ENCODE data around the gene DCST2. TPM values are rescaled to one million over a fixed set of nuclear protein-coding genes. Genes with fewer than 3 reads are reported as not detected.

Gene DCST2
- total and polyA plus RNA-seq, 4 donors: 0.31 to 1.7 (median 1.2) TPM

DNA sequence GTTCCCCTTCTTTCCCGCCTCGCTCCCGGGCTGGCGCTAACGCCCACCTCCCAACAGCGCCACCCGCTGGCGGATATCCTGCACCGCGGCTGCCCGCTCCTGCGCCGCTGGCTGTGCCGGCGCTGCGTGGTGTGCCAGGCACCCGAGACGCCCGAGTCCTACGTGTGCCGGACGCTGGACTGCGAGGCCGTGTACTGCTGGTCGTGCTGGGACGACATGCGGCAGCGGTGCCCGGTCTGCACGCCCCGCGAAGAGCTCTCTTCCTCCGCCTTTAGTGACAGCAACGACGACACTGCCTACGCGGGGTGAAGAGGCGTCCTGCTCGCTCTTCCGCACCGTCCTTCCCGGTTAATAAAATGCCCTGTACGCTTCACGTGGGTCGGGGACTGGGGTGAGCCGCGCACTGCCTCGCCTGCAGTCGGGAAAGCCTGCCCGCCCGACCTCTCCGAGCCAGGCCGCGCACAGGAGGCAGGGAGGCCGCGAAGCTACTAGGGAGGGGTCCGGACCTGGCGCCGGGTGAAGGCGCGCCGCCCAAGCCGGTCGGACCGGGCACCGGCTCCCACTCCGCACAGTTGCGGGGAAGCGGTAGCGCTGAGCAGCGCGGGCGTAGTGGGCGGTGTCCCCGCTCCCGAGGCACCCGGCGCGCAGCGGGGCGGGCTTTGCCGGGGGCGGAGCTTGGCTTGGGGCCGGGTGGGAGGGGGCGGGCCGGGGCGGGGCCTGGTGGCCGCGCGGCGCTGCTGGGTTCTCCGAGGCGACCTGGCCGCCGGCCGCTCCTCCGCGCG lies 17.2 kb upstream of the DCST2 start, which contains the start of gene ADAM15:
ADAM15 (plus strand) TSS at position 757 of the 782 bp plus-strand sequence. CDS start 71 bp downstream, outside the sequence.
- TF ChIP-seq CTCF (IDR thresholded peaks at IDR 0.05; ENCODE audit: control extremely low read depth, extremely low read depth): peak; percentile 81
- DNase-seq (peak; percentile 78 to 89 (median 81)), ATAC-seq (ENCODE audit: insufficient read depth, low FRiP score) (peak; percentile 83)
- Histone ChIP-seq H3K9ac (ENCODE audit: insufficient read depth in 1 of 2, low read length in 2 of 2) (peak within 1 kb of the TSS; percentile 11 to 47), H3K4me1 (ENCODE audit: control insufficient read depth in 5 of 5, insufficient read depth in 5 of 5, low read length in 5 of 5) (peaks cover 0 to 33% (median 12%) of the 10 kb centered on the region in 5 donors), H3K27me3 (ENCODE audit: control insufficient read depth in 3 of 3, insufficient read depth in 3 of 3, low read length in 2 of 3) (no peaks in the 10 kb centered on the region), H3K27ac (ENCODE audit: low read depth in 1 of 2, low read length in 1 of 2) (peak within 1 kb of the TSS; percentile 92 to 97), H3K4me3 (peak within 1 kb of the TSS; percentile 84), H3K36me3 (ENCODE audit: control insufficient read depth in 4 of 4, insufficient read depth in 4 of 4, low read length in 4 of 4) (peaks cover 0 to 13% (median 2%) of the 10 kb centered on the region in 4 donors), H3K9me3 (ENCODE audit: control insufficient read depth in 4 of 4, insufficient read depth in 3 of 4, low read length in 3 of 4) (no peaks in the 10 kb centered on the region)
- 0 to 1% methylated on average over 59 to 99 of the region's 99 CpGs for WGBS, 2 donors

DNA sequence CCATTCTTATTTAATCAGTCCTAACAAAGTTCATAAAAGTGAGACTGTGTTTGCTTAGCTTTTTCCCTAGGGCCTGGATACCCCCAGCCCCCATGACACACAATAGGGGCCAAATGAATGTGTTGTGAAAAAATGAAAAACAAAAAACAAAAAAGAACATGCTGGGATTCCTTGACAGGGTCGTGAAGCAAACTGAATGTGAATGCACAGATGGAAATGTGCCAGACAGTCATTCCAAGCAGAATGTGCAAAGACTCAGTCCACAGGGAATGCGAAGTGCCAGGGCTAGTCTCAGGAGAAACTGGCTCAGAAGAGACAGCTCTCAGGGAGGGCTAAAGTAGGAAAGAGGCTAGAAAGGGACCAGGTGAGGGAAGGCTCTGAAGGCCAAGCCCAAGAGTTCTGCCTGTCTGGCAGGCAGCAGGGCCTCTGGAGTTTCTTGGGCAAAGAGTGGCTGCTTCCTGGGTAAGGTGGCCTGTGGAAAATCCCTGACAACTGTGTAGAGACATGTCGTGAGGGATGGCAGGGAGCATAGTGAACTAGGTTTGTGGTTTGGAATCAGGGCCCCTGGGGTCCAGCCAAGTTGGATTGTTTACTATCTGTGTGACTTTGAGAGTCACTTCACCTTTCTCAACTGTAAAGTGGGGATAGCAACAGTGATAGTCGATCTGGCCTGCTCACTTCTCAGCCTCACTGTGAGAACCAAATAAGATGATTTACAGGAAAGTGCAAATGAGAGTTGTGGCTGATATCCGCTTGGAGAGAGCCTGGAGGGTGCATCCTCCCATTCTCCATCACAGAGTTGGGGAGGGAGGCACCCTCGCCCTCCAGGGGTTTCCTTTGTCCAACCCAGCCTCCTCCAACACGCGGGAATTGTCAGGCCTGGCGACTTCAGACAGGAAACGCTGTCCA lies 16.3 kb upstream of the DCST2 start:
- Histone ChIP-seq H3K27me3 (ENCODE audit: control insufficient read depth in 3 of 3, insufficient read depth in 3 of 3, low read length in 2 of 3) (no peaks in the 10 kb centered on the region), H3K9me3 (ENCODE audit: control insufficient read depth in 4 of 4, insufficient read depth in 3 of 4, low read length in 3 of 4) (no peaks in the 10 kb centered on the region), H3K4me3 (no peak overlapping the region), H3K36me3 (ENCODE audit: control insufficient read depth in 4 of 4, insufficient read depth in 4 of 4, low read length in 4 of 4) (peaks cover 0 to 10% (median 0%) of the 10 kb centered on the region in 4 donors), H3K27ac (ENCODE audit: low read depth in 1 of 2, low read length in 1 of 2) (peak overlapping the region; percentile 92 to 97), H3K9ac (ENCODE audit: insufficient read depth in 1 of 2, low read length in 2 of 2) (peak overlapping the region in 1 of 2 donors; percentile 29), H3K4me1 (ENCODE audit: control insufficient read depth in 5 of 5, insufficient read depth in 5 of 5, low read length in 5 of 5) (peaks cover 0 to 33% (median 16%) of the 10 kb centered on the region in 5 donors)
- no peak for ATAC-seq (ENCODE audit: insufficient read depth, low FRiP score)
- TF ChIP-seq CTCF (IDR thresholded peaks at IDR 0.05; ENCODE audit: control extremely low read depth, extremely low read depth): no peak
- DNase-seq: peak; percentile 65 to 83 (median 72)
- 15 to 24% methylated on average over 10 of the region's 10 CpGs for WGBS, 2 donors

DNA sequence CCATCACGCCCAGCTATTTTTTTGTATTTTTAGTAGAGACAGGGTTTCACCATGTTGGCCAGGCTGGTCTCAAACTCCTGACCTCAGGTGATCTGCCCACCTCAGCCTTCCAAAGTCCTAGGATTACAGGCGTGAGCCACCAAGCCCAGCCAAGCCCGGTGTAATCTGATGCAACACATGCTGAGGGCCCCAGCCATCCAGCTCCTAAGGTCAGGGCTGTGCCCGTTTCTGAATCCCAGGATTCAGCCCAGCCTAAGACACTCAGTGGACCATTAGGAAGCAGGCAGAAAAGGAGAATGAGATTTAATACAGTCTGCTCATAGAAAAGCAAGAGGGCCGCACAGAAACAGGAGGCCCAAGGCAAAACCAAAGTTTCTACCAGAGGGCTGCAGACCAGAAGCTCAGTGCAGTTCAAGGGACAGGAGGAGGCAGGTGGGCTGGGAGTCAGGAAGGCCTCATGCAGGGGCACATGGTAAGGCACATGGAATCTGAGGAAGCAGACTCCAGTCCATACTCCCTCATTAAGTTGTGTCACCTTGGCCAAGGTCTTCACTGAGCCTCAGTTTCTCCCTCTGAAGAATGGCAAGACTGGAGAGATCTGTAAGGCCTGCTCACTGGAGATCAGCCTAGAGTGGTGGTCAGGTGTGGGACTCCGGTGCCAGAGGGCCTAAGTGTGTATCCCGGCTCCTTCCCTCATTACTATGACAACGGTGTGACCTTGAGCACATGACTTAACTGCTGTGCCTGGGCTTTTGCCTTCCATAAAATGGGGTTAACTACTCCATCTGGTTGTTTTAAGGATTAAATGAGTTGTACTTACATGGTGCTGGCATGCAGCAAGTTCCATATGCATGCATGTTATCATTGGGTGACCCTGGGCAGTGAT lies 15.1 kb upstream of the DCST2 start:
- Histone ChIP-seq H3K9ac (ENCODE audit: insufficient read depth in 1 of 2, low read length in 2 of 2) (no peak overlapping the region), H3K27me3 (ENCODE audit: control insufficient read depth in 3 of 3, insufficient read depth in 3 of 3, low read length in 2 of 3) (no peaks in the 10 kb centered on the region), H3K9me3 (ENCODE audit: control insufficient read depth in 4 of 4, insufficient read depth in 3 of 4, low read length in 3 of 4) (no peaks in the 10 kb centered on the region), H3K4me3 (no peak overlapping the region), H3K4me1 (ENCODE audit: control insufficient read depth in 5 of 5, insufficient read depth in 5 of 5, low read length in 5 of 5) (peaks cover 0 to 33% (median 16%) of the 10 kb centered on the region in 5 donors), H3K27ac (ENCODE audit: low read depth in 1 of 2, low read length in 1 of 2) (no peak overlapping the region), H3K36me3 (ENCODE audit: control insufficient read depth in 4 of 4, insufficient read depth in 4 of 4, low read length in 4 of 4) (peaks cover 0 to under 1% (median 0%) of the 10 kb centered on the region in 4 donors)
- no peak for DNase-seq
- 91 to 100% methylated on average over 8 of the region's 8 CpGs for WGBS, 2 donors
- no peak for TF ChIP-seq CTCF (IDR thresholded peaks at IDR 0.05; ENCODE audit: control extremely low read depth, extremely low read depth)
- no peak for ATAC-seq (ENCODE audit: insufficient read depth, low FRiP score)
